Progenitor cell of endocrine pancreas (in vitro differentiated cells): ENCODE results near the gene LASP1NB.
A peak's percentile ranks its signal among the peaks of the same experiment; 100 is the strongest.

Experiments
- DNase-seq: peaks from one replicate; pipeline ENCODE4 v3.0.0; 2021; ENCODE audit warnings: low spot score; ENCODE audit not compliant: unreplicated experiment
- H3K27ac Mint-ChIP-seq: 2 replicates; pipeline ENCODE4 v1.8.0; 2021; ENCODE audit warnings: mild to moderate bottlenecking, moderate library complexity, mixed read lengths
- H3K27me3 Mint-ChIP-seq: 2 replicates; pipeline ENCODE4 v1.8.0; 2021; ENCODE audit warnings: mixed read lengths
- H3K36me3 Mint-ChIP-seq: 2 replicates; pipeline ENCODE4 v1.8.0; 2022; ENCODE audit warnings: mixed read lengths; ENCODE audit not compliant: insufficient read depth
- H3K4me1 Mint-ChIP-seq: 2 replicates; pipeline ENCODE4 v1.8.0; 2021; ENCODE audit warnings: low read depth, mixed read lengths
- H3K4me3 Mint-ChIP-seq: 2 replicates; pipeline ENCODE4 v1.8.0; 2021; ENCODE audit warnings: low read depth, mild to moderate bottlenecking, moderate library complexity, mixed read lengths
- H3K9me3 Mint-ChIP-seq: 2 replicates; pipeline ENCODE4 v1.8.0; 2021; ENCODE audit warnings: low read depth, mixed read lengths
- TF ChIP-seq, protein P1 (sequence below): fragments of 200-600 bp; sonication (generic); IDR thresholded peaks from one replicate; pipeline ENCODE4 v1.5.0; 2021; ENCODE audit warnings: antibody characterized with exemption, mild to moderate bottlenecking; ENCODE audit not compliant: unreplicated experiment

The LASP1NB gene

DNA sequence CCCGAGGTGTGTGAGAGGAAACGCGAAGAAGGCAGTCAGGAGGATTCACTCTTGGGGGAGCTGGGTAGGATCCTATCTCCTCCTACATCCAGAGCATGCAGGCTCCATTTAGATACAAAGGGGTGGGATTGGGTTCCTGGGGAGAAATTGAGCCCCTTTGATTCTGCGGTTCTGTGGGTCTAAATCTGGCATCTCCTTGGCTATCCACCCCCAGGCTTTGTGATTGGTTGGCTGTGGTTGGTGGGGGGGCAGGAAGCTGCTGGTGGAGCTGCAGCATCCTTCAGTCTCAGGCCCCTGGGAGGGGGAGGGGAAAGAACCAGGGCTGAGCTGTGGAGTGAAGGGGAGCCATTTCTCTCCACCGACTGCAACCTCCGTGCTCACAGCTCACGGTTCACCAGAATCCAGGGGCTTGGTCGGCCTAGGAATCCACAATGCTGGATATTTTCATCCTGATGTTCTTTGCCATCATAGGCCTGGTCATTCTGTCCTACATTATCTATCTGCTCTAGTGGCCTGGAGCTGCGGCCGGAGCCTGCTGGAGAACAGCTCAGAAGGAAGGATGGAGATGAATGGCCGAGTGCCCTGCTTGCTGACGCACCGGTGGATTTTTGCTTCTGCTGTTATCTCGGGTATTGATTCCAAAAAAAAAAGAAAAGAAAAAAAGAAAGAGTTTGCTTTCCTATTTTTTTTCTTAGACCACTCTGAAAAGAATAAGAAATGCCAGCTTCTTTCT lies at the start of gene LASP1NB:
TSS of gene LASP1NB (plus strand) at position 352 of the 733 bp plus-strand sequence.
- no peaks in the 10 kb centered on the region for H3K36me3 Mint-ChIP-seq
- no peak for DNase-seq
- peak within 1 kb of the TSS; percentile 81 for H3K27ac Mint-ChIP-seq
- TF ChIP-seq, protein P1, sequence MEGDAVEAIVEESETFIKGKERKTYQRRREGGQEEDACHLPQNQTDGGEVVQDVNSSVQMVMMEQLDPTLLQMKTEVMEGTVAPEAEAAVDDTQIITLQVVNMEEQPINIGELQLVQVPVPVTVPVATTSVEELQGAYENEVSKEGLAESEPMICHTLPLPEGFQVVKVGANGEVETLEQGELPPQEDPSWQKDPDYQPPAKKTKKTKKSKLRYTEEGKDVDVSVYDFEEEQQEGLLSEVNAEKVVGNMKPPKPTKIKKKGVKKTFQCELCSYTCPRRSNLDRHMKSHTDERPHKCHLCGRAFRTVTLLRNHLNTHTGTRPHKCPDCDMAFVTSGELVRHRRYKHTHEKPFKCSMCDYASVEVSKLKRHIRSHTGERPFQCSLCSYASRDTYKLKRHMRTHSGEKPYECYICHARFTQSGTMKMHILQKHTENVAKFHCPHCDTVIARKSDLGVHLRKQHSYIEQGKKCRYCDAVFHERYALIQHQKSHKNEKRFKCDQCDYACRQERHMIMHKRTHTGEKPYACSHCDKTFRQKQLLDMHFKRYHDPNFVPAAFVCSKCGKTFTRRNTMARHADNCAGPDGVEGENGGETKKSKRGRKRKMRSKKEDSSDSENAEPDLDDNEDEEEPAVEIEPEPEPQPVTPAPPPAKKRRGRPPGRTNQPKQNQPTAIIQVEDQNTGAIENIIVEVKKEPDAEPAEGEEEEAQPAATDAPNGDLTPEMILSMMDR = no peak
- peak within 1 kb of the TSS; percentile 51 for H3K4me3 Mint-ChIP-seq
- H3K9me3 Mint-ChIP-seq = no peaks in the 10 kb centered on the region
- H3K4me1 Mint-ChIP-seq = peaks cover 11% of the 10 kb centered on the region
- no peaks in the 10 kb centered on the region for H3K27me3 Mint-ChIP-seq

DNA sequence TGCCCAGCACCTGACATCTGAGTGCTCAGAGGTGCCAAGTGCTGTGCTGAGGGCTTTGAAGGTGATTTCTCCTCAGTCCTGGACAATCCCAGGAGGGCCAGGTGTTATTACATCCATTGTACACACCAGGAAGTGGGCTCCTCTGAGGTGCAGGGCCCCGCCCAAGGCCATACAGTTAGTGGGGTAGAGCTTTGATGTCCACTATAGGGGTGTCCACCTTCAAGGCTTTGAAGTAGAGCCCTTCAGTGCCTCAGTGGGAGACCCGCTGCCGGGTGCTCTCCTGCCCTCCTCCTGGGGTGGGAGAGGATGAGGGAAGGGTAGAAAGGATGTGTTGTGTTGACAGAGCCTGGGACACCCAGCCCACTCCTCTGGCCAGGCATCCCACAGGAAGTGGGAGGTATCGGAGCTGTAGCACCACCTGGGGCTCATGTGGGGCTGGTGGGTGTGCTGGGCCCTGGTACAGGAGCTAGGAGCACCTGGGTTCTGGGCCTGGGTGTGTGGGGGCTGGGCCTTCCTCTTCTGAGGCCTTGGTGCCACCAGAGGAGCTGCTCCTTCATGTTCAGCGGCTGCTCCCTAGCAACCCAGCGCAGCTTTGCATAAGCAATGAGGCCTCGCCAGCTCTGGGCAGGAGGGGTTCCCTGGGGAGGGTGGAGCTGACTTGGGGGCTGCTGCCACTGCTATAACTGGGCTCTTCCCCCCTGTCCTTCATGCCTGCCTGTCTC lies 48.1 kb upstream of the LASP1NB start:
- H3K27ac Mint-ChIP-seq = peak overlapping the region; percentile 49
- H3K4me3 Mint-ChIP-seq = no peak overlapping the region
- H3K4me1 Mint-ChIP-seq = peaks cover 36% of the 10 kb centered on the region
- H3K36me3 Mint-ChIP-seq = peaks cover 9% of the 10 kb centered on the region
- H3K9me3 Mint-ChIP-seq = no peaks in the 10 kb centered on the region
- no peaks in the 10 kb centered on the region for H3K27me3 Mint-ChIP-seq
- TF ChIP-seq, protein P1 = no peak
- no peak for DNase-seq

DNA sequence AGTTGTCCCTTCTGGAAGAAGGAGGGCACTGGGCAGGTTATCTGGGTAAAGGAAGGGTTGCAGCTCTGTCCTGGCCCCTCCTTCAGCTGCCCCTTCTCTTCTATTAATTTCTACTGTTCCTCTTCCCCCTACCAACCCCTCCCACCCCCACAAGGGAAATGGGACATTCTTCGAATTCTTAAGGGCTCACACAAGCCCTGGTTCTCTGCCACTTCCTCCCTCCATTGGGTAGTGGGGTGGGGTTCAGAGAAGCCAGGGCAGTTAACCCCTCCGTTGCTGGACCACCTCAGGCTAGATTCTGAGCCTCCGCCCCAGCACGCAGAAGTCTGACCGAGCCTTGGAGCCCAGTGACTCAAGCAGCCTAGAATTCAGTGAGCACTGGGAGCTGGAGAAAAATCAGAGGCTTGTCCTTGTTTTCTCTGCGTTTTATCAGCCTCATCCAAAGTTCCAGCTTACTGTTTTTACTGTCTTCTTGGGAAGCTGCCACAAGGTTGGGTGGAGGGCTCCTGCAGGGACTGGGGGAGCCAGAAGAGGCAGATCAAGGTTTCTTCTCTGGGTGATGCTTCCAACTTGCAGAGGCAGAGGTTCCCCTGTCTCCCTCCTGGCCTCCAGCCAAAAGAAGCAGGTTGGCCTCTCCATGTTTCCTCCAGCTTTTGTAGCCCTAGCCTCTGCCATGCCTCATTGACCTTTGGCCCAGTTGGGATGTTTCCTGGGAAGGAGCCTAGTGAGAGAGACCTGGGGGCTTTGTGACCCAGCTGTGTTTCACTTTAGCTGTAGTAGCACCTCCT lies 45.3 kb upstream of the LASP1NB start:
- Mint-ChIP-seq H3K4me3 (peak overlapping the region; percentile 29), H3K27ac (peak overlapping the region; percentile 80), H3K9me3 (no peaks in the 10 kb centered on the region), H3K27me3 (no peaks in the 10 kb centered on the region), H3K4me1 (peaks cover 33% of the 10 kb centered on the region), H3K36me3 (peaks cover 15% of the 10 kb centered on the region)
- no peak for DNase-seq
- TF ChIP-seq, protein P1 = no peak

DNA sequence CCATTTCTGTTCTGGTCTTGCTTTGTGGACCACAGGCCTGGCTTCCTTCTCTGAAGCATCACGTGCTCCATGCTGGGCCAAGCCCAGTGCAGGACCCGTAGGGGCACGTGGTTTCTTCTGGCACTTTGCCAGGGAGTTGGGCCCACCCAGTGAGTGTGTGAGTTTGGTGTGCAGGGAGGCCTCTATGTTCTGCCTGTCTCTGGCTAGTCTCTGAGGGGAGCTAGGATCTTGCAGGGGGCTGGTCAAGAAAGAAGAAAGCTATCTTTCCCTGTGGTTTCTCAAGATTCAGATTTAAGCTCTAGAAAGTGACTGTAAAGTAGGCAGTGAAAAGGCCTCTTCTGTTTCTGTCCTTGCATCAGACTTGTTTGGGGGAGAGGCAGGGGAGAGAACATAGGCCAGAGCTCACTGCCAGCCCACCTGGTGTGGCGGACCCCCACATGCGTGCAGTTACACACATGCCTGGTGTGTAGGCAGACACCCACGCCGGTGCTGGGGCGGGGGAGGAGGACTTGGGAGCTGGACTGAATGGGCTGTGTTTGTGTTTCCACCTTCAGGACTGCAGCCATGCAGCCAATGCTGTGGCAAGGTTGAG lies 43.7 kb upstream of the LASP1NB start:
- Mint-ChIP-seq H3K27me3 (no peaks in the 10 kb centered on the region), H3K9me3 (no peaks in the 10 kb centered on the region), H3K36me3 (peaks cover 15% of the 10 kb centered on the region), H3K4me3 (no peak overlapping the region), H3K27ac (peak overlapping the region; percentile 89), H3K4me1 (peaks cover 44% of the 10 kb centered on the region)
- DNase-seq = no peak
- TF ChIP-seq, protein P1 = no peak

DNA sequence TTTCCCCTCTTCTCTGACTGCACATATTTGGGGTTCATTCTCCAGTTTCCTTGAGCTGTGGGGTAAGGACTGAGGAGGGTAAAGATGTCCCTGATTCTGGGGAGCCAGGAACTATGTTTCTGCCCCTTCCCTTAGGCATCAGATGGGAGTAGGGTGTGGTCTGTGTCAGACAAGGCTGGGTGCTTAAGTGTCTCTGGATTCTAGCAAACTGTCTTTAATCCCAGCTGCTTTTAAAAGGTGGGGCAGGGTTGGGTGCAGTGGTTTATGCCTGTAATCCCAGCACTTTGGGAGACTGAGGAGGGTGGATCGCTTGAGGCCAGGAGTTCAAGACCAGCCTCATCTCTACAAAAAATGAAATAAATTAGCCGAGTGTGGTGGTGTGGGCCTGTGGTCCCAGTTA lies 42.5 kb upstream of the LASP1NB start:
- Mint-ChIP-seq H3K27me3 (no peaks in the 10 kb centered on the region), H3K9me3 (no peaks in the 10 kb centered on the region), H3K4me1 (peaks cover 44% of the 10 kb centered on the region), H3K36me3 (peaks cover 15% of the 10 kb centered on the region), H3K27ac (no peak overlapping the region), H3K4me3 (no peak overlapping the region)
- TF ChIP-seq, protein P1 = no peak
- no peak for DNase-seq
